IMR-90 (cell line): ENCODE results near the gene PKHD1. TPM values are rescaled to one million over a fixed set of nuclear protein-coding genes. Genes with fewer than 3 reads are reported as not detected.

Experiments
- ATAC-seq: fragments of 200-7000 bp; cut with Tn5 transposase; 2 replicates; pipeline ENCODE4 v1.9.1; 2020; ENCODE audit warnings: low read depth, mild to moderate bottlenecking, moderate library complexity
- BruUV-seq: library from RNA; stranded (reverse); fragments of 400-500 nt; replicated peaks from 2 replicates; lab custom pipeline; 2021; lab: Mats Ljungman, UMichigan
- CTCF ChIA-PET: fragments of 300-600 bp; formaldehyde crosslinking; extraction: SDS; loops from one replicate; lab custom pipeline; 2021; ENCODE audit warnings: antibody characterized with exemption; lab: Yijun Ruan, JAX
- POLR2A ChIA-PET: fragments of 300-600 bp; sonication (Branson Sonifier 250); formaldehyde crosslinking; loops from one replicate; lab custom pipeline; 2022; ENCODE audit warnings: antibody characterized with exemption; ENCODE audit not compliant: unreplicated experiment; lab: Charles Lee
- DNase-seq: peaks from one replicate; pipeline ENCODE4 v3.0.0; 2013
- H2AFZ ChIP-seq: replicated peaks from 2 replicates; pipeline ENCODE3; 2013; ENCODE audit warnings: low read length, mild to moderate bottlenecking; ENCODE audit not compliant: poor library complexity
- H2AK5ac ChIP-seq: 2 replicates; pipeline ENCODE4 v1.6.1; 2013; ENCODE audit warnings: low read depth, low read length, inconsistent platforms
- H2AK9ac ChIP-seq: replicated peaks from 2 replicates; pipeline ENCODE3; 2013; ENCODE audit warnings: mild to moderate bottlenecking, low read depth, low read length, moderate library complexity; ENCODE audit not compliant: poor library complexity
- H2BK120ac ChIP-seq: 2 replicates; pipeline ENCODE4 v1.6.1; 2013; ENCODE audit warnings: low read depth, low read length, inconsistent platforms
- H2BK15ac ChIP-seq: 3 replicates; pipeline ENCODE4 v1.6.1; 2013; ENCODE audit warnings: low read depth, low read length, inconsistent platforms
- H2BK20ac ChIP-seq: 2 replicates; pipeline ENCODE4 v1.6.1; 2013; ENCODE audit warnings: low read depth, mild to moderate bottlenecking, inconsistent platforms, low read length, moderate library complexity
- H2BK5ac ChIP-seq: 2 replicates; pipeline ENCODE4 v1.6.1; 2013; ENCODE audit warnings: mild to moderate bottlenecking, low read depth, low read length, inconsistent platforms; ENCODE audit not compliant: poor library complexity, severe bottlenecking
- H3K14ac ChIP-seq: replicated peaks from 2 replicates; pipeline ENCODE4 v1.6.1; 2013; ENCODE audit warnings: low read depth, low read length, inconsistent platforms
- H3K18ac ChIP-seq: 2 replicates; pipeline ENCODE4 v1.6.1; 2013; ENCODE audit warnings: low read depth, low read length, control low read depth
- H3K23ac ChIP-seq: 2 replicates; pipeline ENCODE4 v1.6.1; 2013; ENCODE audit warnings: low read depth, low read length, inconsistent platforms
- H3K27ac ChIP-seq: 2 replicates; pipeline ENCODE4 v1.5.1; 2013; ENCODE audit warnings: mild to moderate bottlenecking, control low read depth, low read length; ENCODE audit not compliant: insufficient read depth
- H3K27me3 ChIP-seq: 2 replicates; pipeline ENCODE4 v1.6.1; 2013; ENCODE audit warnings: low read length; ENCODE audit not compliant: control insufficient read depth, insufficient read depth
- H3K36me3 ChIP-seq: 2 replicates; pipeline ENCODE4 v1.6.1; 2013; ENCODE audit warnings: low read length, mixed read lengths; ENCODE audit not compliant: control insufficient read depth, insufficient read depth
- H3K4ac ChIP-seq: 2 replicates; pipeline ENCODE4 v1.6.1; 2013; ENCODE audit warnings: low read depth, low read length, inconsistent platforms
- H3K4me1 ChIP-seq: 2 replicates; pipeline ENCODE4 v1.6.1; 2013; ENCODE audit warnings: low read length, mixed read lengths; ENCODE audit not compliant: control insufficient read depth, insufficient read depth
- H3K4me2 ChIP-seq: 2 replicates; pipeline ENCODE4 v1.6.1; 2013; ENCODE audit warnings: low read depth, mild to moderate bottlenecking, control low read depth, low read length, moderate library complexity
- H3K4me3 ChIP-seq: 2 replicates; pipeline ENCODE4 v1.5.1; 2013; ENCODE audit warnings: low read depth, mild to moderate bottlenecking, control low read depth, low read length, moderate library complexity; ENCODE audit not compliant: insufficient read depth
- H3K56ac ChIP-seq: 2 replicates; pipeline ENCODE4 v1.6.1; 2013; ENCODE audit warnings: low read length, inconsistent platforms; ENCODE audit not compliant: insufficient read depth; ENCODE audit errors: extremely low read depth
- H3K79me1 ChIP-seq, 2 experiments: 2 replicates each; pipeline ENCODE4 v1.6.1; 2013; ENCODE audit warnings: low read length in 2 of 2, inconsistent platforms in 1 of 2, low read depth in 1 of 2
- H3K9ac ChIP-seq: 2 replicates; pipeline ENCODE4 v1.6.1; 2013; ENCODE audit warnings: low read depth, low read length, control low read depth
- H3K9me1 ChIP-seq: 2 replicates; pipeline ENCODE4 v1.6.1; 2013; ENCODE audit warnings: low read length, inconsistent platforms; ENCODE audit not compliant: insufficient read depth
- H3K9me3 ChIP-seq: 2 replicates; pipeline ENCODE4 v1.6.1; 2013; ENCODE audit warnings: low read length; ENCODE audit not compliant: control insufficient read depth, insufficient read depth
- H4K20me1 ChIP-seq: 2 replicates; pipeline ENCODE4 v1.6.1; 2013; ENCODE audit warnings: low read length, inconsistent platforms; ENCODE audit not compliant: insufficient read depth
- H4K5ac ChIP-seq: 2 replicates; pipeline ENCODE4 v1.6.1; 2013; ENCODE audit warnings: mild to moderate bottlenecking, low read depth, low read length, control low read depth
- H4K8ac ChIP-seq, 2 experiments: 2 replicates each; pipeline ENCODE4 v1.6.1; 2013; ENCODE audit warnings: low read depth in 2 of 2, low read length in 2 of 2, control low read depth in 1 of 2, inconsistent platforms in 1 of 2
- H4K91ac ChIP-seq: 2 replicates; pipeline ENCODE4 v1.6.1; 2013; ENCODE audit warnings: low read depth, low read length, inconsistent platforms; ENCODE audit not compliant: insufficient read depth
- MAZ ChIP-seq: IDR thresholded peaks from 2 replicates; pipeline ENCODE4 v1.6.1; 2012; ENCODE audit warnings: low read depth, mild to moderate bottlenecking, low read length, improper control_type of control experiment, moderate library complexity, borderline replicate concordance
- SMC3 ChIP-seq: fragments of 150-350 bp; IDR thresholded peaks from 2 replicates; pipeline ENCODE4 v1.6.1; 2016; ENCODE audit warnings: low read depth, mild to moderate bottlenecking, antibody characterized with exemption, low read length, moderate library complexity
- WGBS, 2 experiments: methylation state at CpG; one replicate each; pipeline versions ENCODE4 v1.1.5 to v1.1.7; 2013; ENCODE audit warnings: missing lambda C conversion rate in 2 of 2; ENCODE audit not compliant: insufficient read length in 1 of 2; ENCODE audit errors: extremely low coverage in 2 of 2; 5-methylcytosine and 5-hydroxymethylcytosine counted together
- dilution Hi-C: fragments of 300-500 bp; cut with HindIII; formaldehyde crosslinking; loops from one replicate; pipeline ENCODE4 v1.14.3; 2018; ENCODE audit warnings: low sequenced_read_pairs; ENCODE audit not compliant: unreplicated experiment
- in situ Hi-C: fragments of 300-500 bp; cut with MboI; formaldehyde crosslinking; loops from 3 replicates; pipeline ENCODE4 v1.14.3; 2019; ENCODE audit warnings: low sequenced_read_pairs, inconsistent platforms, mixed read lengths
- intact Hi-C: fragments of 100-400 bp; cut with micrococcal nuclease; formaldehyde crosslinking; loops from 2 replicates; pipeline ENCODE4 v1.10.0; 2022
- polyA plus RNA-seq, 3 experiments: library from polyadenylated mRNA; depleted of rRNA; stranded (reverse); fragments of >200 nt; gene quantifications; 2 replicates each; pipeline ENCODE4 v1.2.3, GENCODE V29; 2012; ENCODE audit warnings: low replicate concordance in 1 of 3
- total RNA-seq: library from RNA; depleted of rRNA; stranded (reverse); fragments of >200 nt; gene quantifications from 2 replicates; pipeline ENCODE4 v1.2.3, GENCODE V29; 2012

PKHD1 gene
- total and polyA plus RNA-seq, 2 of the 4 experiments (the other 2 are of a cell fraction), result not detected

DNA sequence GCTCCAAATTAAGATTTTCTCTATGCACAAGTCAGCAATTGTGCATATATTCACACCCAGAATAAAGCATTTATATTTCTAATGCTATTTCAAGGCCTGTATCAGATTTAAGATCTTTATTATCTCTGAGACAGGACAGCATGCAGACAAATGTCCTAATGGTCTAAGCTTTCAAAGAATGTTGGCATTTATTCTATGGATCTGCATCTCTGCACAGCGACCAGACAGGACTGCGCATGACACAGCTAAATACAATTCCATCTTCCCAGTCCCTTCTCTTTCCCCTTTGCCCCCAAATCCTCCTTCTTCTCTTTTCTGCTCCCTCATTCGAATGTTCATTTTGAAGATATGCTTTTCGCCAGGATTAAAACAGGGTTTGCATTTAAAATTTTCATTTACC is 478.5 kb downstream of the PKHD1 start:
- Histone ChIP-seq H3K4me3 (no peak overlapping the region), H3K79me1 (no peaks in the 10 kb centered on the region), H3K18ac (no peak overlapping the region), H2AK5ac (no peak overlapping the region), H3K27ac (no peak overlapping the region), H4K5ac (no peak overlapping the region), H3K14ac (no peak overlapping the region), H2AK9ac (no peak overlapping the region), H3K9ac (no peak overlapping the region), H3K4me2 (no peak overlapping the region), H2AFZ (no peak overlapping the region), H3K56ac (no peak overlapping the region), H4K20me1 (no peaks in the 10 kb centered on the region), H3K4ac (no peak overlapping the region), H2BK20ac (no peak overlapping the region), H3K36me3 (no peaks in the 10 kb centered on the region), H3K9me3 (no peaks in the 10 kb centered on the region; the same call in 1 of the 2 replicates), H4K8ac (no peak overlapping the region), H2BK5ac (no peak overlapping the region), H3K4me1 (no peaks in the 10 kb centered on the region), H3K9me1 (no peaks in the 10 kb centered on the region), H4K91ac (no peak overlapping the region), H3K23ac (no peak overlapping the region), H3K27me3 (no peaks in the 10 kb centered on the region), H2BK120ac (no peak overlapping the region), H2BK15ac (no peak overlapping the region)
- ATAC-seq (no peak), DNase-seq (no peak)
- BruUV-seq, result no TSS peak
- WGBS, 2 experiments, result 17% methylated on average over 1 of the region's 4 CpGs; no CpG with 5 or more reads in 1 of the 2 experiments
- intact Hi-C loops, result no loop called here
- POLR2A ChIA-PET, result no interaction called here
- dilution Hi-C loops, result no loop called here
- in situ Hi-C loops, result no loop called here
- CTCF ChIA-PET, result no interaction called here
- TF ChIP-seq SMC3 (no peak), MAZ (no peak)
